SIG-M5 treated with dmso at 0.1 percent for 504 hours (cell line): ENCODE measurements around the gene EVC.

Experiments used
- DNase-seq: peaks from one replicate; lab custom pipeline; 2025; ENCODE audit not compliant: unreplicated experiment; lab: John Stamatoyannopoulos, UW

The EVC gene

DNA sequence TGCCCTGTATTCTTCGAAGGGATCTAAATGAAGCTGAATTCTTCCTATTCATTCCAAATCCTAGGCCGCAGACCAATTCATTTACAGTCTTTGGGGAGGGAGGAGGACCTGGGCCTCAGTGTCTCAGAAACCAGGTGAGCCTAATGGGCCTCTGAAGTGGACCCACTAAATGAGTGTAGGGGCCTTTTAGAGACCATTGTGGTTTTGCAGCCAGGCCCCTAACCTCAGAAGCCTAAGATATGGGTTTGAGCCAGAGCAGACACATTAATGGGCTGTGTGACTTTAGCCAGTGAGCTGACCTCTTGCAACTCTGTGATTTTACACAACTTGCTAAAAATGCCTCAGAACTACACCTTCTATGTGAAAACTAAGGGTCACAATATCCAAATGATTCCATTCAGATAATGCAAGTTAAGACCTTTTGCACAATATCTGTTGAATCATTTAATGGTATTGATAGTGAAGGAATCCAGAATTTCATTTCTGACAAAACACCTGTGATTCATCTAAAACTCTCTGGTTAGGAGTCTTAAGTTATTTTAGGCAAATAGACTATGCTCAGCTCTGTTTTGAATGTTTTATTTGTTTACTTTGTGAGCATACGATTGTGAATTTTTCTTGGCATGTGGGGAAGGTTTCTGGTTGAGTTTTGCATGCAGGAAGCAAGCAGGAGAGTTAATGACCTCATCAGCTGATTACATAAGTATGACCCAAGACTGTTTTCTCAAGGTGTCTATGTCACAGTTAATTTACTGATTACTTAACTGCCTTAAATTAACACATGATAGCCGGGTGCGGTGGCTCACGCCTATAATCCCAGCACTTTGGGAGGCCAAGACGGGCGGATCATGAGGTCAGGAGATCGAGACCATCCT, 75.0 kb downstream of the EVC start:
- DNase-seq, result no peak

DNA sequence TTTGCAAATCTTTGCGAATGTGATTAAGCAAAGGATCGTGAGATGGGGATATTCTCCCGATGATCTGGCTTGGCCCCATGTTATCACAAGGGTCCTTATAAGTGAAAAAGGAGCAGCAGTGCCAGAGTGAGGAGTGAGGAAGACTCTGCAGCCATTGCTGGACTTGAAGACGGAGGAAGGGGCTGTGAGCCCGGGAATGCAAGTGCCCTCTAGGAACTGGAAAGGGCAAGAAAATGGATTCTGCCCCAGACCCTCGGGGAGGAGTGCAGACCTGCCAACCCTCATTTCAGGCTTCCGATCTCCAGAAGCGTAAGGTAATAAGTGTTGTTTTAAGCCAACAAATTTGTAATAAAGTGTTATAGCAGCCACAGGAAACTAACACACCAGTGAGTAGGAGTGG, 76.3 kb downstream of the EVC start:
- no peak for DNase-seq

DNA sequence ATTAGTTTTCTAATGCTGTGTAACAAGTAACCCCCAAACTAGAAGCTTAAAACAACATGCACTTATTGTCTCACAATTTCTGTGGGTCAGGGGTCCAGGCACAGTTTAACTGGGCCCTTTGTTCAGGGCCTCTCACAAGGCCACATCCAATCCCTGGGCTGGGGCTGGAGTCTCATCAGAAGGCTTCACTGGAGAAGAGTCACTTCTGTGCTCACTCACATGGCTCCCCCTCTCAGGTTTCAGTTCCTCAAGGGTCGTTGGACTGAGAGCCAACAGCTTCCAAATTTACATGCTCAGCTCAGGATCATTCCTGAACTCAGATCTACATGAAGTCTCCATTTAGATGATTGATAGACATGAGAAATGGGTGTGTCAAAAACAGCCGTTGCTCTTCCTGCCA, 77.1 kb downstream of the EVC start:
- no peak for DNase-seq

DNA sequence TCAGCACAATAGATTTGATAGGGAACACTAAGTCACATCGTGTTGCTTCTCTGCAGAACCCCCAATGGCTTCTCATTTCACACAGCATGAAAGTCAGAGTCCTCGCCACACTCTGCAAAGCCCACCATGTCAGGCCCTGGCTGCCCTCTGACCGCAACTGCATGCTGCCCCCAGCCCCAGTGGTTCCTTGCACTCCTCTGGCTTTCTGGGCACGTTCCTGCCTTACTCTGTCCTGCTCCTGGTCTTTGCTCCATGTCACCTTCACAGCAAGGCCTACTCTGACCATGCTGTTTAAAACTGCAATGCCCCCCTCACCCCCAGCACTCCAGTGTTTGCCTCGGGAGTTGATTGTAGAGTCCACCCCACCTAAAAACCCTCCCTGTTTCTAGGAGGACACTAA, 78.1 kb downstream of the EVC start:
- DNase-seq, result no peak

DNA sequence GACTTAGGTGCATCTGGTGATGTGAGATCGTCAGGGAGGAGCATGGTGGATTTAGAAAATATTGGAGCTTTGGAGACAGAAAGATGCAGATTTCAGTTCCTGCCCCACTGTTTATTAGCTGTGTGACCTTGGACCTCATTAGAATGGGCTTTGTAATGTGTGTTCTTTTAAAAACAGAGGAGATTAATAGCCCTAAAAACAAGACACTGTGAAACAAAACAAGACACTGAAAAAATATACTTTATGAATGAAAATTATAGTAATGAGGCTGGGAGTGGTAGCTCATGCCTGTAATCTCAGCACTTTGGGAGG, 79.5 kb downstream of the EVC start:
- no peak for DNase-seq

DNA sequence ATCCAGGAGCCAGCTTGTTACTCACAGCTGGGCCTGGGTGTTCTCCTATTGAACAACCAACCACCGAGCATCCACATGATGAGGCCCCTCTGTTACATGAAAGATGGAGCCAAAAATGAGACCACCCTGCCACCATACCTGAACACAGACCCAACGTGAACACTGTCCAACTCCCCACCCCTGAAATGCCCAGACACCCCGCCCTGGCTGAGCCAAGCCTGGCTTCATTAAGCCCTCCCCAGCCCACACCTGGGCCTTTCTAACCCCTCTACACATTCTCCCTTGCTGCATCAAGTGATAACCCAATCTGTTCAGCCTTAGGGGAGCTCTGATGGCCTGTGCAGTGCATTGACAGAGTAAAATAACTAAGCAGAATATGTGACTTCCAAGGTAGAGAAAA, 80.7 kb downstream of the EVC start:
- no peak for DNase-seq

DNA sequence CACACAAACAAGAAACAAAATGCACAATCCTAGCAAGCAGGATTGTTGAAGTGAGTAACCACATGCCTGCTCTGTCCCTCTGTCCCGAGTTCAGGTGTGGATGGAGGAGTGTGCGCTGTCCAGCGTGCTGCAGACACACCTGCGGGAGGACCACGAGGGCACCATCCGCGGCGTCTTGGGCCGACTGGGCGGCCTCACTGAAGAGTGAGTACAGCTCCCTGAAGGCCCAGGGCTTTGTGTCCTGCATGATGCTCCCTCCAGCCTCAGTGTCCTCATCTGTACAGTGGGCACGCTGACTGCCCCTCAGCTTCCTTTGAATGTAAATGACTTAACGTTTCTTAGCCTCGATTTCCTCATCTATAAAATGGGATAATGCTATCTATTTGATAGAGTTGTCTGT, 82.5 kb downstream of the EVC start:
- DNase-seq, result no peak

DNA sequence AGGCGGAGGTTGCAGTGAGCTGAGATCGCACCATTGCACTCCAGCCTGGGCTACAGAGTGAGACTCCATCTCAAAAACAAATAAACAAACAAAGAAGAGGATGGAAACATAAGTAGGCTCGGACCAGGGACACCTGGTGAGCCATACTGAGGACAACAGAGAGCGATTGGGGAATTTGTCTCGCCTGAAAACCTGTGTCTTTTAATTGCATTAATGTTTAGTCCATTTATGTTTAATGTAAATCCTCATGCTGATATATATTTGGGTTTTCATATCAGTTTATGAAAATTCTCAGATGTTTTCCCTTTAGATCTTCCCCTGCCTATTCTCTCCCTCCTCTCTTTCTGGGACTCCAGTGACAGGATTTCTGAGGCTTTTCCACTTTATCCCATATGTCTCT, 84.6 kb downstream of the EVC start:
- no peak for DNase-seq

DNA sequence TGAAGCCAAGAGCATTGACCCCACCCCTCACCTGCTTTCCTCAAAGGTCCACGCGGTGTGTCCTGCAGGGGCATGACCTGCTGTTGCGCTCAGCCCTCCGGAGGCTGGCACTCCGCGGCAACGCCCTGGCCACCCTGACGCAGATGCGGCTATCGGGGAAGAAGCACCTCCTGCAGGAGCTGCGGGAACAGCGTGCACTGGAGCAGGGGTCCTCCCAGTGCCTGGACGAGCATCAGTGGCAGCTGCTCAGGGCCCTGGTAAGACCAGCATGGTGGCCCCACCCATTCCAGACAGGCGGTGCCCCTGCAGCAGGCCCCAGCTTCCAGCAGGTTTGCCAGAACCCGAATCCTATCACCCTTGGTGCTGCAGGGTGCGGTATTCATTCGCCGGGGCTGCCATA, 86.0 kb downstream of the EVC start:
- DNase-seq, result no peak

DNA sequence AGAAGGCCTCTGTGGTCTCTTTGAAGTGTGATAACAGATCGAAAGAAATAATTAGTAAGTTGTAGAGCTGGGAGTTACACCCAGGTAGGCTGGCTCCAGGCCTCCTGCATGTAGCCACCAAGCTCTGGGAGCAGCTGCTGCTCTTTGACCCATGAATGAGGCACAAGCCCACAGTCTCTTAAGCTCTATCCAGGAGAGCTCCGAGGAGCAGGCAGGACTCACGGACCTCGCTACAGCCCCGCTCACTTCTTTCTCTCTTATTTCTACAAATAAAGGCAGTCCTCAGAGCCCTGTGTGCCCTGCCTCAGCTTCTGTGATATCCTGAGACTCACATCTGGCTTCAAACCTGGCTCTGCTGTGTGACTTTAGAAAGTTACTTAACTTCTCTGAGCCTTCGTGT, 86.9 kb downstream of the EVC start:
- no peak for DNase-seq

DNA sequence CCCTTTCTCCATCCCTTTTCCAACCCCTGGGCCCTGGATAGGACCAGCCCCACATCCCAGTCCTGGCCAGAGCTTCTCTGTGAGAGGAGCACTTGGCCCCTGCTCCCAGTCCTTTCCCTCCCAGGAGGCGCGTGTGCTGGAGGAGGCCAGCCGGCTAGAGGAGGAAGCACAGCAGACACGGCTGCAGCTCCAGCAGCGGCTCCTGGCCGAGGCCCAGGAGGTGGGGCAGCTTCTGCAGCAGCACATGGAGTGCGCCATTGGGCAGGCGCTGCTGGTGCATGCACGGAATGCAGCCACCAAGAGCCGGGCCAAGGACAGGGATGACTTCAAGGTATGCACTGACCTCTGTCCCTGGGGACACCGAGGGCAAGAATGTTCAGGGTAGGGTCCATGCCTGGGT, 87.5 kb downstream of the EVC start:
- no peak for DNase-seq

DNA sequence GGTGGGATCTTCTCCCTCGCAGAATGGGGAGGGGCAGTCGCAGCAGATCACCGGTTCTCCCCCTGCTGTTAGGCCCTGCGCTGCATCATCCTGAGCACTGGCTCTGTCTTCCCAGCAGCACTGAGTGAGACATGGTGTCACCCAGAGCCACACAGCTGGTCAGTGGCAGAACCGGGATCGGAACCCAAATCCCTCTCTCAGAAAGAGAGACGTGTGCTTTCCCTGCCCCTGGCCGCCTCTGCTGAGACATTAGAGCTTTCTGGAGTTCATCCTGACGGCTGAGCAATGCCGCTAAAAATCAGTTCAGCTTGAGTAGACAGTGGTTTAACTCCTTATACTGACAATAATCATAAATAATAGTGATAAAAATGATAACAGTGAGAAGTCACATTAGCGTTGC, 87.9 kb downstream of the EVC start:
- DNase-seq, result no peak

DNA sequence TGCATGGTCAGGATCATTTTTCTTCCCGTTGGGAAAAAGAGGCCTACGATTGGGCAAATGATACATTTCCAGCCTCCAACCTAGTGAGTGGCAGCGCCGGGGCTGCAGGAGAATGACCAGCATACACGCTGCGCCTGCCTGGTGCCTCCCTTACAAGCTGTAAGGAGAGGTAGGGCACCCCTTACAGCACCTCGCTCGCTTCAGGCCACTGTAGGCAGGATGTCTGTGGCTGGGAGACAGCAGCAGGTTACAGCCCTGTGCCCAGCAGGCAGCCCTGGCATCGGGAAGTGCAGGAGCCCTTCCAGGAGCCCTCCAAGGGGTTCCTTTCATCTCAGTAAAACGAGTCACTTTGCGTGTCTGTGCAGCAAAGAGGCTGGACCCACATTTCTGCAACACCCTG, 88.4 kb downstream of the EVC start:
- DNase-seq, result no peak

DNA sequence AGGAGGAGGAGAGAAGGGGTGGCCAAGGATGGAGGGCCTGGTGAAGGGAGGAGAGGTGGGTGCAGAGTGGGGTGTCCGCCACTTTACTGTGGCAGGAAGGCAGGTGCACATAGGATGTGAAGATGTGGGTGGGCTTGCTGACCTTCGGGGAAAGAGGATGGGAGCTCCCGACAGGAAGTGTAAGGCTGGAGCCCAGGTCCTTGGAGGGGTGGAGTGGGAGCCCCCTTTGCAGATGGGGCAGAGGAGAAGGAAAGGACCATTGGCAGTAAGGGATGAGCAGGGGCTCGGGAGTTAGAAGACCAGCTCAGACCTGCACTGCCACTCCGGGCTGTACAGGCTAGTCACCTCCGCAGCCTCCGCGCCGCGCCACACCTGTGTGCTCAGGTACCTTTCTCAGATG, 89.5 kb downstream of the EVC start:
- DNase-seq, result no peak

DNA sequence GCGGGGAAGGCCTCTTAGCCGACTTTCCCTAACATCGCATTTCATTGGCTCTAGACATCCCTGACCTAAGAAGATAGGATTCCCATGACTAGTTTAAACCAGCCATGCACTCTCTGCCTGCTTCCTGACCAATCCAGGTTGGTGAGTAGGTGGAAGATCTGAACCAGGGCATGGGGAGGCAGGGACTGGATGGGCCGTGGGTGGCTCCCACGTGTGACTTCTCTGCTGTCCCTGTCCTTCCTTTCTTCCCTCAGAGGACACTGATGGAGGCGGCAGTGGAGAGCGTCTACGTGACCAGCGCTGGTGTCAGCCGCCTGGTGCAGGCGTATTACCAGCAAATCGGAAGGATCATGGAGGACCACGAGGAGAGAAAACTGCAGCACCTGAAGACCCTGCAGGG, 90.7 kb downstream of the EVC start:
- no peak for DNase-seq

DNA sequence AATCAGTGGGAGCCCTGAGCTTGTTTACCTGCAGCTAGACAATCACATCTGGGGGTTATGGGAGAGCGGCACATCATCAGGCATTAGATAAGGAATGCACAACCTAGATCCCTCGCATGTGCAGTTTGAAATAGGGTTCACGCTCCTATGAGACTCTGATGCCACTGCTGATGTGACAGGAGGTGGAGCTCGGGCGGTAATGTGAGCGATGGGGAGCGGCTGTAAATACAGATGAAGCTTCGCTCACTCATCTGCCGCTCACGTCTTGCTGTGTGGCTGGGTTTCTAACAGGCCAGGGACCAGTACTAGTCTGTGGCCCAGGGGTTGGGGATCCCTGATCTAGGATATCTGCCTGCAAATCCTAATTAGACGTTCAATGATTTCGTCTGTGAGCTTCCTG, 91.6 kb downstream of the EVC start:
- no peak for DNase-seq

DNA sequence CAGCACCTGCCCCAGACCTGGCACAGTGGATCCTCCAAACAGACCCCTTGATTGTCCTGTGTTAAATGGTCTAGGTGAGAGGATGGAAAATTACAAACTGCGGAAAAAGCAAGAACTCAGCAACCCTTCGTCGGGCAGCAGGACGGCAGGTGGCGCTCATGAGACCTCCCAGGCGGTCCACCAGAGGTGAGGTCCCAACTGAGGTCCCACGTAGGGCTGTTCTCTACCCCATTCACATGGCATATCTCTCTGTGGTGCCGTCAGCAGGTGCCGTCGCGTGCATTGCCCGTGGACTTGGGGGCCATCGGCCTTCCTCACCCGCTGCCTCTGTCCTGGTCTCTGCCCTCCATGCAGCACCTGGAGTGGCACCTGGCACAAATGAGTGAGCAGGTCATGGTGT, 93.7 kb downstream of the EVC start:
- no peak for DNase-seq

DNA sequence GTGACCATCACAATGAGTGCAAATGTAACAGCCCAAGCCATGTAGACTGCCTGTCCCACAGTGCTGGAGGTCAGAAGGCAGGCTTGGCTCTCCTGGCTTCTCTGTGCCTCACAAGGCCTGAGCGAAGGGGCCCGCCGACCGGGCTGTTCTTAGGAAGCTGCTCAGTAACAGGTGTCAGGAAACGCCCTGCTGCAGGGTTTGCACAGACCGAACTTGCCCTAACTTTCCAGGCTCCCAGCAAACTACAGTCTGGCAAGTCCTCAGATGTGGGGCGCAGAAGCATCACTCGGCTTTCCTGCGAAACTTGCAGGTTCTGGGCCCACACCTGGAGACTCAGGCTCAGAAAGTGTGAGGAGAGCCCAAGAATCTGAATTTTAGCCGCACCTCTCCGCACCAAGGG, 94.3 kb downstream of the EVC start:
- DNase-seq, result no peak

DNA sequence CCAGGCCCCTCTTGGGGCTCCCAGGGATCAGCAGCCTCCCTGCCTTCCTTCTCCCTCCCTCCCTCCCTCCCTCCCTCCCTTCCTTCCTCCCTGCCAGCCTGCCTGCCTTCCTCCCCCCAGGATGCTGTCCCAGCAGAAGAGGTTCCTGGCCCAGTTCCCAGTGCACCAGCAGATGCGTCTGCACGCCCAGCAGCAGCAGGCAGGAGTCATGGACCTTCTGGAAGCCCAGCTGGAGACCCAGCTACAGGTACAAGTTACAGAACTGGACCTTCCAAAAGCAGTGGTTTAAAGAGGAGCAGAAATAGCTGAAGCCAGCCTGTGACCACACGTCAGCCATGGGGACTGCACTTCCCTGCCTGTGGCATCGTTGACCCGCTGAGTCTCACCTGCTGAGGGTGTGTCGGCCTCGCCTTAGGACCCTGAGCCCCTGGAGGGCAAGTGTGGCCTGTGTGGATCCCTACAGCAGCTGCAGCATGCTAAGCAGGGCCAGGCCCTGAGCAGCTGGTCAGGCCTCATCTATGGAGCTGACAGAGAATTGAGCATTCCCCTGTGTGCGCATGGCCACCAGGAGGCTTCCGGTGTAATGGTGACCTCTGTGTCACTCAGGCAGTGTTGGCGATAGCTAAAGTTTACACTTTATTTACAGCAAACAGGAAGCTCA, 97.2 kb downstream of the EVC start:
- no peak for DNase-seq

DNA sequence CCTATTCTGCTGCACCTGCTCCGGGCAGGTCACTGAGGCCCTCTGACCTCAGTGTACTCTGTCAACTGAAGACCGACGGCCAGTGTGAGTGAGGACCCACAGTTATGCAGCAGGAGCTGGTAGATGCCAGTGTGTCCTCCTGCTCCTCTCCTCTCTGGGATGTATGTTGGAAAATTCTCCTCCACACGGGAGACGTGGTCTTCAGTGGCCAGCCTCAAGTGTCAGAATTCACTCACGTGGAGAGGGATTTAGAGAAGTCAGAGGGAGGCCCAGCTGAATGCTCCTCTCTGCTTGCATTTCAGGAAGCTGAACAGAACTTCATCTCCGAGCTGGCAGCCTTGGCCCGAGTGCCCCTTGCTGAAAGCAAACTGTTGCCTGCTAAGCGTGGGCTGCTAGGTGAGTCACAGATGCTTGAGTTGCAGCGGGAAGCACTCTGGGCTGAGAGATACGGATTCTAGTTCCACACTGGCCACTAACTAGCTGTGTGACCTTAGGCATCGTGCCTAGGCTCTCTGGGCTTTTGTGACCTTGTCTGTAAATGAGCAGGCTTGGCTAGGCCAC, 98.3 kb downstream of the EVC start:
- no peak for DNase-seq

DNA sequence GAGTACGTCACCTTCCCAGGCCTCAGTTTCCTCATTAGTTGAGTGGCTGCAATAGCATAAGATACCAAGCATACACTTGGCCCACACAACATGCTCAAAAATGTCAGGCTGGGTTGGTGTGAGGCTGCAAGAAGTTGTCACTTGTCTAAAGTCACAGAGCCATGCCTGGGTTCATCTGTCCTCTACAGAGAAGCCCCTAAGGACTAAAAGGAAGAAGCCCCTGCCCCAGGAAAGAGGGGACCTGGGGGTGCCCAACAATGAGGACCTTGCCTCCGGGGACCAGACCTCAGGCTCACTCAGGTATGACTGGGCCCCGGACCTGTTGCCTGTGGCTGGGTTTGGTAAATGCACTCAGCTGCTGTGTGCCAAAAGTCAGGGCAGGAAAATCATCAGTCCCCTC, 99.2 kb downstream of the EVC start:
- no peak for DNase-seq

DNA sequence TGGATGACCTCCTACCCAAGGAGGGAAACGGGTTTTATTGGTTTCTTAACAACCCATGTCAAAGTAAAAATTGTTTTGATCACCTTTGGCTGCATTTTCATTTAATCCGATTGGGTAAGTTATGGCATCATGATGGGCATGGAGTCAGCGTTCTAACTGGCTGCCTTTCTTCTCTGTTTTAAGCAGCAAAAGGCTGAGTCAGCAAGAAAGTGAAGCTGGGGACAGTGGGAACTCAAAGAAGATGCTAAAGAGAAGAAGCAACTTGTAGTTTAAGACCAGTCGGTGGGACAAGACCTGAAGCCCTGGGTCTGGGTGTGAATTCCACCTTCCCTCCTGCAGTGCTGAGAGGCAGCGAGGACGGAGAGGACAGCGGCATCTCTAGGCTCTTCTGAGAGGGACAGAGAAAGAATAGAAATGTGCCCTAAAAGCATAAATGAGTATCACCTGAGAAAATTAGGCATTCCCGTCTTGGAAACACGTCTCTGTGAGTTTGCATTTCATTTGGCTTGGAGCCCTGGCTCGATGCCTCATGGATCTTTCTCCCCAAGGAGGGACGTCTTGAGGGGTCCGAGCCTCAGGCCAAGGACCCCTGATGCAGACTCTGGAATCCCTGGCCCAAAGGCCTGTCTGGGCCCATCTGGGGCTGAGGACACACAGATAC, 99.9 kb downstream of the EVC start:
- no peak for DNase-seq
